RKO (cell line): ENCODE results near the gene CADPS2.
"Not testable (repeated sequence)": the region's sequence is repeated elsewhere in the genome, so short reads cannot be mapped to it uniquely, and the experiment has no call there.

Experiments used
- DNase-seq: peaks from one replicate; pipeline ENCODE4 v3.0.0-alpha.2; 2016; ENCODE audit warnings: low spot score

The CADPS2 gene

DNA sequence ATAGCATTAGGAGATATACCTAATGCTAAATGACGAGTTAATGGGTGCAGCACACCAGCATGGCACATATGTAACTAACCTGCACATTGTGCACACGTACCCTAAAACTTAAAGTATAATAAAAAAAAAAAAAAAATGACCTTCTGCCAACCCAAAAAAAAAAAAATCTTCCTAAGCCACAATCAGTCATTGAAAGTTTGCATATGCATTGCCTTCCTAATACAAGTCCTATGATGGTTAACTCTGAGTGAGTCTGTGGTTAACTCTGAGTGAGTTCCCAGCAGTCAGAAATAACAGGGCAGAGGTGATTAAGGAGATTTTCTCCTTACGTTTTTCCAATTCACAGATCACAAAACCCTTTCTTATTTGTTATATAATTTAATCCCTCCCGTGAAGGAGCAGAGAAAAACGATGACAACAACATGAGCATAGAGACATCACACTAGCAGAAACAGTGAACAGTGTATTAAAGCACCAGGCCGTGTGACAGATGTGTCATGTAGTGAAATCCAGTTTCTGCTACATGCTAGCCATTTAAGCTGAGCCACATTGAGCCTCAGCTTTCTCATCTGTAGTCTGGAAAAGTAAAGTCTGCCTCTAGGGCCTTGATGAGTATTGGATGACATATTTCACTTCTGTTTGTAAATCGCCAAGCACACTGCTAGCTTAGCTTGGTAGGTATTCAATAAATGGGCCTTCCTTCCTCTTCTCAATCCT is 176.2 kb downstream of the CADPS2 start:
- no peak for DNase-seq

DNA sequence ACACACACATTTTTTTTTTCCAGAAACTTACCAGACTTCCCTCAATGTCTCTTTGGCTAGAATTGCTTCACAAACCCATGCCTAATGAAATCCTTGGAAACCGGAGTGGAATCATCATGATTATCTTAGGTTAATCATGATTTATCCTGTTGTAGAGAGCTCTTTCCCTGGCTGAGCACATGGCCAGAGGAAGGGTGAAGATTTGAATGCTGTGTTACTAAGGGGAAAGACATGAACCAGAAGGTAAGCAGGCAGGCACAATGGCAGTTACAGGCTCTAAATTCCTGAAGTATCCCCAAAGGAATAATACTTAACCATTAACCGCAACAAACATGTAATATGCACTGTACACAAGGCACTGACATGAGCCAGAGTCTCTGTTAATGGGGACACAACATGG is 179.4 kb downstream of the CADPS2 start:
- no peak for DNase-seq

DNA sequence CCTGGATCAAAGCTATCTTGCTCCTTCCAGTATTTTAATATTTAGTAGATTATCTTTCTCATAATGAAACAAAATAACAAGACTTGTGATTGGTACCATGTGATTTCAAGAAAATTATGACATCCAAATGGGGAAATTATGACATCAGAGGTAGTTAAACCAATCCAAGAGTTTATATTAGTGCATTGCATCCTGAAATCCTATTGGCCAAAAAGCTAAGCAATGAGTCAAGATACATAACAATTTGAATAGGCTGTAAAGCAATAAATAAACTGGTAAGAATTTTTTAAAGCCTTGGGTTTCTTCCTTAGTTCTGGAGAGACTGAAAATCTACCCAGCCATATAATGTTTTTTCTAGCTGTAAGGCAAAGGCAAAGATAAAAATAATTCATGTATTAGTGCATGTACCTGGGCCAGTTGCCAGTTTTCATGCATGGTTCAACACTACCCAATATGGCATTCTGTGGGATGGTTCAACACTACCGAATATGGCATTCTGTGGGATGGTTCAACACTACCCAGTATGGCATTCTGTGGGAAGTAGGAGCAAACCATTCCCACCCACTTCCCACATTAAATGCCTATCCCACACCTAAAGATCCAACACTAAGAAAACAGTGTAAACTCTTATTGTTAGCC is 183.3 kb downstream of the CADPS2 start, which contains the start of gene RNF148:
RNF148 (minus strand) TSS at position 51 of the 639 bp plus-strand sequence. CDS start 172 bp downstream, outside the sequence.
- DNase-seq = no peak

DNA sequence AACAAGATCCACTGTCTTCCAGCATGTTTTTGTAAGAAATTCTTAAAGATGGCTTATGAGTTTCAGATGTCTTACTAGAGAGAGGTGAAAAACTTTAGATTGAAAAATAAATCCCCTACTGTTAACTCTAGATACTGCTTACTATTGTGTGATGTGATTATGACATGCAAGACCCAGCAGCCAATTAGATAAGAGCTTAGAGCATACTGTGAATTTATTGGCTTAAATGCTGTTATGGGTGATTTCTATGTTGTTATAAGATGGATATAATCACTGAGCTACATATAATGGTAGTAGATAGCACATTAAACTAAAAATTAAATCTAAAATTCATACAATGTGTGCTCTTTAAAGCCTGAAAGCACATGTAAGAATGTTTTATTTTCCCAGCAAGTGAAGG is 187.2 kb downstream of the CADPS2 start, which contains the start of gene RNF133:
RNF133 (minus strand) TSS at position 101 of the 400 bp plus-strand sequence. CDS start 199 bp downstream, outside the sequence.
- no peak for DNase-seq

DNA sequence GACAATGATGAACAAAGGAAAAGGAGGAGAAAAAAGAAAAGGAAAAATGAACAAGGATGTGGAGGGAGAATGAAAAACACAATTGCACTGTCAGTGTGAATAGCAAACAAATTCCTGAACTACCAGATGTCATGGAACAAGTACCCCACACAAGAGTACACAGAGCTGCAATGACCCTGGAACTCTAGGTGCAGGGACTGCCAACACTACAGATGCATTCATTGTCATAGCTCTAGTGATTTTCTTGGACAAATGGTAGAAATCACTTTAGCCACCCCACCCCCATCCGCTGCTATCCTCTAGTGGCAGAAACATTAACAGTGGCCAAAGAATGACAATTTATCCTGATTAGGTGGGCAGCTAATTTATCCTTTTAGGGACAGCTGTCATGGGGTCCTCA is 190.4 kb downstream of the CADPS2 start:
- DNase-seq = no peak

DNA sequence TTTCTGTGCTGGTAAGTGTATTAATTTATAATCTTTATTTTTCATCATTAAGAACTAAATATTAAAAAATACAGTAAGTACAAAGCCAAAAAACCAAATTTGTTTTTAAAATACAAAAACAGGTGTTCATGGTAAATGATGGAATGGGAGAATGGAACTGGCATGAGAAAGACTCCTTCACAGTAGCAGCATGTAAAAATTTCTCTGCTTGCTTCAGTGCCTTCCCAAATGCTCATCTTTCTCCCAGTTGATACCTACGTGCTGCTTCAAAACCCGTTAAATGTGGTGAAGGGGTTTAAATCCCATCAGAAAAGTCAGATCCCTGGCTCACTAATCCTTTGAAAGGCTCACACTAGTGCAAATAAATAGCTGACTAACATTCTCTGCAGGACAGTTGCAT is 191.6 kb downstream of the CADPS2 start:
- DNase-seq = no peak

DNA sequence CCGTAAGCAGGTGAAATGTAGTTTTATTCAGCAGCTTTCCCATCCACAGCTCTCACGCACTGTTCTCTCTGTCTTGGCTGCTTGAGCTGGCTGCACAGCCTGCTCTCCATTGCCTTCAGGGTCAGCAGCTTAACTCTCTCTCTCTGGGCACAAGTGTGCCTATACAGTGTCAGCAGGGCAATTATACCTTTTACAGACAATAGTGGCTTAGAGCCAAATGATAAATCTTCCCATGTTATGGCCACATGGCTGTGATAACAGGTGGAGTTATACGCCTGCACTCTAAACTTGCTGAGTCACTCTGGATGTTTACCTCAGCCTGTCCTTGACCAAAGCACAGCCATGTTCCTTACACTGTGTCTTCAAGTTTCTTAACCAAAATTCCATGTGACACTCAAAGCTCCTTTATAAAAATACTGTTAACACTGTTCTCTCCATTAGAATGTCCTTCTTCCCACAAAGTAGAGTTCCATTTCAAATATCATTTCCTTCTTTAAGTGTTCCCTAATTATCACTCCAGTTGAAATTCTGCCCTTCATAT is 193.4 kb downstream of the CADPS2 start:
- DNase-seq = no peak

DNA sequence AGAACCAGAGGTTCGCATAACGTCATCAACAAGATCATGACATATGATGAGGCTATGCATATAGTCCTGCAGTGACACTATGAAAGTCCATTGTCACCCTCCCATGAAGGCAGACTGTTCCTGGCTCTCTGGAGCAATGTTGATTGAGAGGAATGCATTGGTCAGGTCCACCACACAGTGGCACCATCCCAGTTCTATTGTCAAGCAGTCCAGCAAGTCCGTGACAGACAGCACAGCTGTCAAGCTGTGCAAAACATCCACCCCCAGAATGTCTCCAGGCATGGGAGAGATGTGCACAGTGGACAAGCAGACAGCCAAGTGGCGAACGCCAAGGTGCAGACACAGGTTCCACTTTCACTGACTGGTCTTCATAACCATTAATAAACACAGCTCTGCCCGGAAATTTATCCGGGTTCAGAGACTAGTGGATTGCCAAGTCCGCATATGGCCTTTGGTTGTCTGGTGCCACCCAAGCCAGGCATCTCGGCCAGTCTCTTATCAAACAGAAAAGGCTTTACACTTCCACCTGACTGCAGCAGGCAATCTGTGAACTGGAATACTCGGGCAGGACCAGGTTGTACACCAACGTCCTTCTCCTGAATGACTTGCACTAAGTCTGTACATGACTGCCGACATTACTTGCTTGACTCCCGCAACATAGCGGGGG is 194.6 kb downstream of the CADPS2 start:
- no peak for DNase-seq

DNA sequence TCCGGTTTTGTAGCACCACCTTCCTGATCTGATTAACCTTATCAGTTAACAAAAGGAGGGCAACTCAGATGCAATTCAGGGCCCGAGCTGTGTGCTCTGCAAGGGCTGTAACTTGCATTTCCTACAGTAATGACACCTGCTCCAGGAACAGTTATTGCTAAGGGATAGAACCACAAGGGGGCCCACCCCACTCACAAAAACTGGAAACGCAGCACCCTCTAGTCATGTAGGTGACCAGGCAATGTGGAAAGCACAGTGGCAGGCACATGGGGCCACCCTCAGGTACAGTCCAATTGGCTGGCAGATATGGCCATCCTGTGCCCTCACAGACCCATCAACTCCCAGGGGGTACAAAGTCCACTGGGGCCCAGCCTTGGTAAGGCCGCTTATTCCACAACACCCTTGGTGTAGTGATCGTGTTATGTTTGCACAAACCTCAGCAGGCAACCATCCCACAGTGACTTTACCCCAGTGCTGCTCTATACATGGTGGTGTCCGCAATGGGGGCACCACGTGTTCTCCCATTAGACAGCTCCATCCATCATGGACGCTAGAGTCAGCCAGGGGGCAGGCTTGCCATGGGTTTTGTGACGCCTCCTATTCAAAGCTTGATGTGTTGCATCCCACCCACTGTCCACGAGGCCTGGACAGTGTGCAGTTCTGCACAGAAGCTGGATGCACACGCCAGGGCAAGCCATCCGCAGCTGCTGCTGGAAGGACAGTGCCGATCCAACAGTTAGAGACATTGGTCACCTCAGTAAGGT is 196.7 kb downstream of the CADPS2 start:
- no peak for DNase-seq

DNA sequence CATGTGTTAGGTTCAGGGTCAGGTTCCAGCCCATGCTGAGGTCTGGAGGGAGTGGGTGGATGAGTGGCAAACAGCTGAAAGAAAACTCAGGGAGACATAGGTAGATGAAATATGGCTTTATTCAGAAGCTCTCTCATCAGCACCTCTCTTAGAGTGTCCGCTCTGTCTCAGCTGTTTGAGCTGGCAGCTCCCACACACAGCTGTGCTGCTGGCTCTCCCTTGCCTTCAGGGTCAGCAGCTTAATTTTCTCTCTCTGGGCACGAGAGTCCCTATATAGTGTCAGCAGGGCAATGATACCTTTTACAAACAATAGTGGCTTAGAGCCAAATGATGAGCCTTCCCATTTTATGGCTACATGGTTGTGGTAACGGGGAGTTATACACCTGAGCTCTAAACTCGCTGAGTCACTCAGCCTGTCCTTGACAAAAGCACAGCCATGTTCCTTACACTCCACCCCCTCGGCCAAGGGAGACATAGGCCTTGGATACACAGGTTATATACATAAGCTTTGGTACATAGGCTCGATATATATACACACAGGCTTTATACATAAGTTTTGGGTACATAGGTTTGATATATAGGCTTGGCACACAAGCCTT is 197.8 kb downstream of the CADPS2 start:
- no peak for DNase-seq

DNA sequence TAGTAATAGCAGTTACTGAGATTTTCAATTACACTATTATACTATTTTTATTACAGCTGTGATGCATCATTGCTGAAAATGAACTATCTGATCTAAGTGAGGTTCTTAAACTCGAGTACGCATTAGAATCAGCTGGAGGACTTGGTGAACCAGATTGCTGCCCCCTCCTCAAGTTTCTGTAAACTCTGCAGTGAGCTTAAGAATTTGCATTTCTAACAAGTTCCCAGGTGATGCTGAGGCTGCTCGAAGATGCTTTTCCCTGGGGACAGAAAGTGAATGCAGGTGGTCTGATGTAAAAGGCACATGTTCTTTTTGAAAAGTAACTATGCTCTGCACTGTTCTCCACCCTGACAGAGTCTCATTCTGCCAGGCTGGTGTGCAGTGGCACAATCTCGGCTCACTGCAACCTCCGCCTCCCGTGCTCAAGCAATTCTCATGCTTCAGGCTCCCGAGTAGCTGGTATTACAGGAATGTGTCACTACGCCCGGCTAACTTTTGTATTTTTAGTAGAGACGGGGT is 199.8 kb downstream of the CADPS2 start:
- DNase-seq = no peak

DNA sequence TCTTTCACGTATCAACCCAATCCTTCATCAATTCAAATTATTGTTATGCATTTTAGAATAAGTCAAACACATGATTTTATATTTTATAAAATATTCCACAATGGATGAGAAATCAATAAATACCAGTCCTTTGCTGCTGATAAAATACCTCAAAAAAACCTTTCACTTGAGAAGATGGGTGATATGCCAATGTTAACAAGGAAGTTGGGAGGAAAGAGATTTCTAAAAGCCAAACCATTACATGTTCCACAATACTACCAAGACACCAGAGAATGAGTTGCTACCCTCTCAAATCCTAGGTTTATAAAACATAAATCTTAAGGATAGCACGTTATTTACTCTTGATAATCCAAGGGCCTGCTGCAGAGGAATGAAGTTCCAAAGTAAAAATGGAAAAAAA is 201.8 kb downstream of the CADPS2 start:
- no peak for DNase-seq

DNA sequence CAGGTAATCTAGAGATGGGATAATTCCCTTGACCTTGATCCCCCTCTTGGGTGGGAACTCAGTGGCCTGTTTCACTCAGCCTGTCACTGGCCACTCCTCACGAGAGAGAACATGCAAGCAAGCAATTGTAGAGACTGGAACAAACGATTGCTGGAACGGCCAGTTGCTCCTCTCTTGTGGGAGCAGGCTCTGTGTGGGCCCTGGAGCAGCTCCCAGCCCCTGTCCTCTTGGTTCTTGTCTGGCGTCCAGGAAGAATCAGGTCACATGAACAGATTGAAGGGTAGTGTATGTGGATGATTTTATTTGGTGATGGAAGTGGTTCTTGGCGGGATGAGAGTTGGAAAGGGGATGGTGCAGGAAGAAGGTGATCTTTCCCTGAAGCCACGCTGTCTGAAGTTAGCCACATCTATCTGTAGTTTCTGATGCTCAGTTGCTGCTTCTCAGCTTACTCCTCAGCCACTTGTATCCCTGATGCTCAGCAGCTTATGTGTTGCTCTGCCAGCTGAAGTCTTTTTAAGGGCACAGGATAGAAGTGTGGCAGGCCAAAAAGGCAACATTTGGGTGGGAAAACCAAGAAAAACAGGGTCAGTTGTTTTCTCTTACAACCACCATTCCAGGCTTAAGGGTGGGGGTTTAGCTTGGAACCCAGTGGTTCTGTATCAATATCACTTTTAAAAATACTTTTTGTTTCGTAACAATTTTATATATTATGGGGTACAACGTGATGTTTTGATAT is 203.3 kb downstream of the CADPS2 start:
- no peak for DNase-seq

DNA sequence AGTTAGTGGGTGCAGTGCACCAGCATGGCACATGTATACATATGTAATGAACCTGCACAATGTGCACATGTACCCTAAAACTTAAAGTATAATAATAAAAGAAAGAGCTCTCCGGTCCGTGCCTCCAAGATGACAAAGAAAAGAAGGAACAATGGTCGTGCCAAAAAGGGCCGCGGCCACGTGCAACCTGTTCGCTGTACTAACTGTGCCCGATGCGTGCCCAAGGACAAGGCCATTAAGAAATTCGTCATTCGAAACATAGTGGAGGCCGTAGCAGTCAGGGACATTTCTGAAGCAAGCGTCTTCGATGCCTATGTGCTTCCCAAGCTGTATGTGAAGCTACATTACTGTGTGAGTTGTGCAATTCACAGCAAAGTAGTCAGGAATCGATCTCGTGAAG is 205.1 kb downstream of the CADPS2 start:
- DNase-seq = not testable (repeated sequence)

DNA sequence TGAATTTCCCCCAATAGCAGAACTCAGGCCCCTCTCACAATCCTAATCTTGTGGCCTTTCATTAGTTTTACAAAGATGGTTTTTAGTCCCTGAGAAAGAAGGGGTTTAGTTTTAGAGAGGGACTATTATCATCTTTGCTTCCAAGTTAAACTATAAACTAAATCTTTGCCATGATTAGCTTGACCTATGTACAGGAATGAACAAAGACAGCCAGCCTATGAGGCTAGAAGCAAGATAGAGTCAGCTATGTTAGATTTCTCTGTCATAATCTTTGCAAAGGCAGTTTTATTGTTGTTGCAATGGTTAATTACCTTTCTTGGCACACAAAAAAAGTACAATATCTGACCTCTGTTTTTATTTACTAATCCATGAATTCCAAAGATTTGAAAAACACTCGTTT is 206.4 kb downstream of the CADPS2 start:
- DNase-seq = no peak

DNA sequence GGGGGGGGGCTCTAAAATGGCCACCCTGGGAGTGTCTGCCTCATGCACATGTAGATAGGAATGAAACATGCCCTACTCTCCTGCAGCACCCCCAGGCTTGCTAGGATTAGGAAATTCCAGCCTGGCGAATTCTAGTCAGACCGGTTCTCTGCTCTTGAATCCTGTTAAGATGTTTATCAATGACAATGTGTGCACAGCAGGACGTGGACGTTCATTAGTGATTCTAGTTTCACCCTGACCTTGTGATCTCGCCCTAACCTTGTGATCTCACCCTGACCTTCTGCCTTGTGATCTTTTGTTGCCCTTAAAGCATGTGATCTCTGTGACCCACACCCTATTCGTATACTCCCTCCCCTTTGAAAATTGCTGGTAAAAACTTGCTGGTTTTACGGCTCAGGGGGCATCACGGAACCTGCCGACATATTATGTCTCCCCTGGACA is 207.0 kb downstream of the CADPS2 start:
- not testable (repeated sequence) for DNase-seq

DNA sequence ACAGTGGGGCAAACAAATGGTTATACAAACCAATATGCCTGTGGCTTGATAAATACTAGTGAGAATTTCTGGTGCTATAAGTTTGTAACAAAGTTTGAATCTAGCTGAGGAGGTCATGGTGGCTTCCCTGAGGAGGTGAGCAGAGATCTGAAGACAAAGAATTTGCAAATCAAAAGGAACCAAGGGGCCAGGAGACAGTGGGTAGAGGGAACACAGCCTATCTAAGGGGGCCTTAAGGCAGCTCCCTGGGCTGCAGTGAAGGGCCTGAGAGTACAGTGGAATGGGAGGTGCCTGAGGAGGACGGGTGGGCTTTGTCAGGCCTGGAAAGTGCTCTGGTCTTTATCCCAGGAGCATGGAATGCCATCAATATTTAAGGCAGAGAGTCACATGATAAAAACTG is 209.1 kb downstream of the CADPS2 start:
- DNase-seq = no peak

DNA sequence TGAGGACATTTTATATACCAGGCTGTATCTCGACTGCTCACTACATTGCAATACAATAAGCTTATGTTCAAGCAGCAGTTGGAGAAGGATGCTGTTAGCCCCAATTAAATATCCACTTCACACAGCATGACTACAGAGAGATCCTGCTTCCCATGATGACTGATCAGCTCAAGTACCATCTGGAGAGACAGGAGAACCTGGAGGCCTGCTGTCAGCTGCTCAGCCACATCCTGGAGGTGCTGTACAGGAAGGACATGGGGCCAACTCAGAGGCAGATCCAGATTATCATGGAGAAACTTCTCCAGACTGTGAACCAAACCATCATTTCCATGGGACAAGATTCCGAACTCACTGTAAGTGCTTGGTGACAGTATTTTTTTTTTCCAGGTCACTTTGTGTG is 209.8 kb downstream of the CADPS2 start:
- no peak for DNase-seq

DNA sequence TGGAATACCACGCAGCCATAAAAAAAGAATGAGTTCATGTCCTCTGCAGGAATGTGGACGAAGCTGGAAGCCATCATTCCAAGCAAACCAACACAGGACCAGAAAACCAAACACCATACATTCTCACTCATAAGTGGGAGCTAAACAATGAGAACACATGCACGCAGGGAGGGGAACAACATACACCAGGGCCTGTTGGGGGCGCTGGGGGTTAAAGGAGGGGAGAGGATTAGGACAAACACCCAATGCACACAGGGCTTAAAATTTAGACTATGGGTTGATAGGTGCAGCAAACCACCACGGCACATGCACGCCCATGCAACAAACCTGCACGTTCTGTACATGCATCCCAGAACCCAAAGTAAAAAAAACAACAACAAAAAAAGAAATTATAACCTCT is 210.6 kb downstream of the CADPS2 start:
- no peak for DNase-seq

DNA sequence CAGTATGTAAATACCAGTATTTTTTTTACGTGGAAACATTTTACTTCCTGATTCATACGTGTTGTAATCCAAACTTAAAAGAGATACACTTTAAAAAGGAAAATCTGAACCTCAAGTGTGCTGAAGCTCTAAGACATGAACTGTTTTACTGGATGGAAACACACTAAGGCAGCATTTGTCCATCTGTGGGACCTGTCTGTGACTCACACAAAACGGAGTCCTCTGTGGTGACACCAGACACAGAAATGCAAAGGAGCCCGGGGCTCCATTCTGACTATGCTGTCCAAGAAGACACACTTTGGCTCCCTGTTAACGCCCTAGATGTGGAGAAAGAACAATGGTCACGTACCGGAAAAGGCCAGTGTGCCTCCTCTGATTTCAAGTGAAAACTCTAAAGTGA is 211.2 kb downstream of the CADPS2 start:
- no peak for DNase-seq

DNA sequence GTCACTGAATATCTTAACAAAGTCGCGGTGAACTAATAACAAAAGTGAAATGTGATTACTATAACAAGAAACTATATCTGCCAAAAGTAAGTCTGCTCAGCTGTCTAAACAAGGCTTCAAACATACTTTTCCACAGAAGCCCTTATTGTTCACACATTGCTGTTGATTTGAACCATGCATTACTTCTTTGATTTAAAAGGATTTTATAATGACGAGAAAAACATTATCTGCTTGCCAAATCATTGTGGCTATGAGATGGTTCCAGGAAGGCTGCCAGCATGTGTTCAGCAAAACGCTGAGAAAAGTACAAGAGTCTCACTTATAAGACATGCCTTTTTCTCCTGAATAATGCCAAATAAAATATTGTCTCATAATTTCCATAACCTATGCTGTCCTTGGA is 211.8 kb downstream of the CADPS2 start:
- no peak for DNase-seq
